Immature natural killer cell (primary cell): ENCODE measurements around the gene MEAK7. TPM values are rescaled to one million over a fixed set of nuclear protein-coding genes. Genes with fewer than 3 reads are reported as not detected.

Experiments used
- DNase-seq, 3 donors: peaks; one replicate each; pipeline ENCODE4 v3.0.0; 2022; ENCODE audit warnings: mixed read lengths in 1 of 3
- H3K27ac Mint-ChIP-seq, 6 donors: one replicate each; pipeline ENCODE4 v1.8.0; 2020; ENCODE audit warnings: mixed read lengths in 6 of 6, mild to moderate bottlenecking in 5 of 6, inconsistent platforms in 4 of 6, moderate library complexity in 3 of 6
- H3K27me3 Mint-ChIP-seq, 3 donors: one replicate each; pipeline ENCODE4 v1.8.0; 2020 to 2021; ENCODE audit warnings: low read depth in 3 of 3, mild to moderate bottlenecking in 3 of 3, mixed read lengths in 3 of 3, moderate library complexity in 3 of 3, inconsistent platforms in 1 of 3
- H3K36me3 Mint-ChIP-seq, 3 donors: one replicate each; pipeline ENCODE4 v1.8.0; 2020; ENCODE audit warnings: mixed read lengths in 3 of 3, inconsistent platforms in 2 of 3, mild to moderate bottlenecking in 2 of 3
- H3K4me1 Mint-ChIP-seq, 2 donors: one replicate each; pipeline ENCODE4 v1.8.0; 2020; ENCODE audit warnings: inconsistent platforms in 2 of 2, mild to moderate bottlenecking in 2 of 2, mixed read lengths in 2 of 2, moderate library complexity in 1 of 2
- H3K4me3 Mint-ChIP-seq, 5 donors: one replicate each; pipeline ENCODE4 v1.8.0; 2020; ENCODE audit warnings: mild to moderate bottlenecking in 5 of 5, mixed read lengths in 5 of 5, inconsistent platforms in 3 of 5, moderate library complexity in 3 of 5
- H3K9me3 Mint-ChIP-seq, 6 donors: one replicate each; pipeline ENCODE4 v1.8.0; 2020; ENCODE audit warnings: mild to moderate bottlenecking in 6 of 6, mixed read lengths in 6 of 6, inconsistent platforms in 4 of 6, moderate library complexity in 3 of 6
- polyA plus RNA-seq, 3 donors: library from polyadenylated mRNA; unstranded; fragments of 300-500 nt; fragmentation: Illumina TruSeq; gene quantifications; one replicate each; pipeline ENCODE4 v1.2.3, GENCODE V29; 2021

The MEAK7 gene
- polyA plus RNA-seq, 3 donors from 2014 or later: 3.0 to 5.2 (median 5.1) TPM

DNA sequence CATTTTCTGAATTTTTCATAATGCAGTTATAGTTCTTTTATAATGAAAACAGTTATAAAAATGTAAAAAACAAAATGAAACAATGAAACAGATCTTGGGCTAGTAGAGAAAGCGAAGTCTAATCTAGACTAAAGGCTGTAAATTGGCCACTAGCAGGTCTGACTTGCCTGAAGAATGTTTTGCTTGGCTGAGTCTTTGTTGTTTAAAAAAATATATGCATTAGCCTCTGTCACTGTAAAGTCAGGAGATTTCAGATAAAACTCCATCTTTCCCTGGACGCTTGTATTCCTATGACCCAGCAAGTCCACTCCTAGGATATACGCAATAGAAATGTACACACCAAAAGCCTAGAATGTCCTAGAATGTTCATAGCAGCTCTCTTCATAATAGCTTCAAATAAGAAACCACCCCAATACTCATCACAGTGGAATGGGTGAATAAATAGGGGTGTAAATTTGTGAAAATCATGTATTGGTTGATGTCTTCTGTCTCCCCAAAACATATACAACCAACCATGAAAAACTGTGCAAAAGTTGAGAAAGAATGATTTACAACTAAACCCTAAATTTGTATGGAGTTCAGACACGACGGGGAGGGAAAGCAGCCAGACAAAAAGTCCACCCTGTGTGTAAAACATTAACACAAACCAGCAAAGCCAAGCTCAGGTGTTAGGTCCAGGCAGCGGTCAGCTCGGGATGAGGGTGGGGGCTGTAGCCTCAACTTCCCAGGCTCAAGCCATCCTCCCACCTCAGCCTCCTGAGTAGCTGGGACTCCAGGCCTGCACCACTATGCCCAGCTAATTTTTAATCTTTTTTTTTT, 37.7 kb upstream of the MEAK7 start:
- Mint-ChIP-seq H3K4me1 (no peaks in the 10 kb centered on the region), H3K27me3 (peaks cover 2 to 9% (median 7%) of the 10 kb centered on the region in 3 donors), H3K36me3 (peaks cover 0 to 3% (median 0%) of the 10 kb centered on the region in 3 donors), H3K9me3 (no peaks in the 10 kb centered on the region), H3K27ac (no peak overlapping the region), H3K4me3 (no peak overlapping the region)
- DNase-seq: no peak

DNA sequence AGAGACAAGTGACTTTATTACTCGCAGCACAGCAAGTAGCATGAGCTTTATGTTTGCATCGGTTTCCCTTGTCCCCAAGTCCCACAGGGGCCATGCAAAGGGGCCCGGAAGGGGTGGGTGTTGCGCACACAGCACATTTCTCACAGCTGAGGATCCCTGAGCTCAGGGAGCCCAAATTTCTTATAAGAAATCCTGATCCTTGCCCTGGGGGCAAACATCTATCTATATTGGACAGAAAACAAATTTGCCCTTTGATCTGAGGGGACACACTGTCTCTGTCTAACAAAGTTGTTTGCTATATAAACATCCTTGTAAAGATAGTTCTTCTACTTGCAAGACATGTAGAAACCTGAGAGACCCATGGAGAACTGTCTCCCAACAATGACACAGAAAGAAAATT, 35.7 kb upstream of the MEAK7 start:
- DNase-seq: no peak
- no peaks in the 10 kb centered on the region for H3K4me1 Mint-ChIP-seq
- no peak overlapping the region for H3K4me3 Mint-ChIP-seq
- peaks cover 3 to 5% (median 4%) of the 10 kb centered on the region in 3 donors for H3K27me3 Mint-ChIP-seq
- H3K36me3 Mint-ChIP-seq: peaks cover 0 to 3% (median 0%) of the 10 kb centered on the region in 3 donors
- H3K9me3 Mint-ChIP-seq: no peaks in the 10 kb centered on the region
- no peak overlapping the region for H3K27ac Mint-ChIP-seq

DNA sequence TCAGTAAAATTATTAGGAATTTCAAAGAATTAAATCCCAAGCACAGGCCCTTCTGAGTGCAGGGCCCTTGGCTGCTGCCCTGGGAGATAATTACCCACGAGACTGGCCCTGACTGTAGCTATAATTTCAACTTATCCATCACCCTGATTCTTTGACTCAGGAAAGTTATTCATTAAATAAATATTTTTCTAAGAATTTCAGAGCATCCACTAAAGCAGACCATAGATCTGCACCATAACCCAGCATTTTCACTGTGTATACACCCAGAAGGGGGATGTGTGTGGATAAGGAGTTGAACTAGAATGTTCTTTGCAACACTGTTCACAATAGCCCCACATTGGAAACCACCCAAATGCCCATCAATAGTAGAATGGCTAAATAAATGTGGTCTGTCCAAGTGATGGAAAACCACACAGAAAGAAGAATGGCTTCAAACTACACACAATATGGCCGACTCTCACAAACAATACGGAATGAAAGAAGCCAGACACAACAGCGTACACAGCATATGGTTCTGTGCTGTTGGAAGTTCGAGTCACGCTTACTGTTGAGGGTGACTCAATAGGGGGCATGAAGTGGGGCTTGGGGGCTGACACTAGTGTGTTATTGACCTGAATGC, 33.9 kb upstream of the MEAK7 start:
- Mint-ChIP-seq H3K27me3 (peaks cover 3 to 6% (median 3%) of the 10 kb centered on the region in 3 donors), H3K9me3 (no peaks in the 10 kb centered on the region), H3K36me3 (no peaks in the 10 kb centered on the region), H3K4me1 (no peaks in the 10 kb centered on the region), H3K4me3 (no peak overlapping the region), H3K27ac (peak overlapping the region in 1 of 6 donors; percentile 40)
- DNase-seq: no peak

DNA sequence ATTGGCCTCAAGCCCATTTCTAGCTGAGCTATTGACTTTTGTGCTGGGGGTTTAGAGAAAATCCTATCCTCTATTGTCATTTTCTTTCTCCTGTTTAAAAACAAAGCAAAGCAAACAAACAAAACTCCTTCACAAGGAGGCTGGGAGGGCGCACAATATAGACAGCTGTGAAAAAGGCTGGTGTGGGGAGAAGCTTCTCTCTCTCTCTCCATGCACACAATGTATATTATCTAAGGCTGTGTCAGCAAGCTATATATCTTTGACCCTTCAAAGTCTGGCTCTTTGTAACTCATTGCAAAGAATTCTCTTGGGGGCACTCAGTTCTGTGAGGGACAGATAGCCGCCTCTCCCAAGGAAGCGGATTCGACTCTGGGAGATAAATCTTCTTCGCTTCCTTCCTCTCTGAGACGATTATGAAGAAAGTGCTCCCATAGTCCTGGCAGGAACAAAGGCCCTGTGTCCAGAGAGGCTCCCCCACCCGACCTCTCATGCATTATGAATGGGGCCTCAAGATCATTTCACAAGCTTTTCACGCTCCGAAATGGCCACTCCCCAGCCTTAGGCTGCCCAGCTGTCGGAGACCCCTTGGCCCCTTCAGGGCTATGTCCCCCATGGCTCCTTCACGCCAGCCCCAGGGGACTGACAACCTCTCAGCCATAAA, 33.2 kb upstream of the MEAK7 start:
- H3K36me3 Mint-ChIP-seq: no peaks in the 10 kb centered on the region
- no peaks in the 10 kb centered on the region for H3K9me3 Mint-ChIP-seq
- H3K4me1 Mint-ChIP-seq: no peaks in the 10 kb centered on the region
- DNase-seq: no peak
- no peak overlapping the region for H3K4me3 Mint-ChIP-seq
- no peak overlapping the region for H3K27ac Mint-ChIP-seq
- peaks cover 1 to 8% (median 6%) of the 10 kb centered on the region in 3 donors for H3K27me3 Mint-ChIP-seq

DNA sequence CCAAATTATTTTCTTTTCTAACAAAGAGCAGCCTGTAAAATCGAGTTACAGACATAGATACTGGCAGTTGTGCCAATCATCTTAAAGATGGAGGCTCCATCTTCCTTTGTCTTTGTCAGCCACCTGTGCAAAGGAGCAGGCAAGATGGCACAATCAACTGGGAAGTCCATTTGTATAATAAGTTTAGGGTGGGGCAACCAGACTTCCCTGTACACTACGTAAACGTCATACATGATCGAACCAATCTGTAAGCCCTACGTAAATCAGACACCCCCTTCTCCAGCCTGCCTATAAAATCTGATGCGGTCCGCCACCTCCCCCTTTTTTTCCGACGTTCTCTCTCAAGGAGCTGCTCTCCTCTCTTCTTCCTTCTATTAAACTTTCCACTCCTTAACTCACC, 31.4 kb upstream of the MEAK7 start:
- Mint-ChIP-seq H3K4me3 (no peak overlapping the region), H3K27me3 (peaks cover 6 to 11% (median 6%) of the 10 kb centered on the region in 3 donors), H3K36me3 (no peaks in the 10 kb centered on the region), H3K27ac (no peak overlapping the region), H3K9me3 (no peaks in the 10 kb centered on the region), H3K4me1 (no peaks in the 10 kb centered on the region)
- no peak for DNase-seq

DNA sequence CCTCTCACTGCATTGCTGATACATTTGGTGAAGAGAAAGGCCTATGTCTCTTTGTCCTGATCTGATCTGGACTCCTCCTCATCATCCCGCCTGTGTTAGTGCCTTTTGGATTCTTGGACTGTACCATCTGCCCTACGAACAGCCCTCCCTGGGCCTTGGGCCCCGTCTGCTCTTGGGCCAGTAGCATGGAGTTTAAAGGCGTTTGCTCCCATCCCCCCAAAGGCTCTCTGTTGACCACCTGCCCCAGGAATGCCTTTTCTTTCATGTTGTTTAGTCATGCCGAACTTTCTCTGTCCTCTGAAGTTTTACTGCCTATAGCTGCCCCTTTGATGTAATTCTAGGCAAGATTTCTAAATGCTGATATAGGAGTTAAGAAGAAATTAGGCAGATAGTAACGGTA, 30.9 kb upstream of the MEAK7 start:
- H3K4me3 Mint-ChIP-seq: no peak overlapping the region
- no peaks in the 10 kb centered on the region for H3K4me1 Mint-ChIP-seq
- H3K9me3 Mint-ChIP-seq: peaks cover 0 to 2% (median 0%) of the 10 kb centered on the region in 6 donors
- H3K36me3 Mint-ChIP-seq: no peaks in the 10 kb centered on the region
- DNase-seq: no peak
- no peak overlapping the region for H3K27ac Mint-ChIP-seq
- H3K27me3 Mint-ChIP-seq: peaks cover 6 to 11% (median 6%) of the 10 kb centered on the region in 3 donors

DNA sequence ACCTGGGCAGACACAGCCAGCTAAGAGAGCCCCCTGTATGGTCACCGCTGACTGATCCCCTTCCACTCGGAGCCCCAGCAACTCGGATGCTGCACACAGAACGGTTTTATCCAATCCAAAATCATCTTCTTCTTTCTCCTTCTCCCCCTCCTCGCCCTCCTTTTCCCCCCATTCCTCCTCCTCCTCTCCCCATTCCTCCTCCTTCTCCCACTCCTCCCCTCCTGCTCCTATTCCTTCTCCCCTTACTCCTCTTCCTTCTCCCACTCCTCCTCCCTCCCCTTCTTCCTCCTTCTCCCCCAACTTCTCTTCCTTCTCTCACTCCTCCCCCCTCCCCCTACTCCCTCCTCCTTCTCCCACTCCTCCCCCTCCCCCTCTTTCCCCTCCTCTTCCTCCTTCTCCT, 30.4 kb upstream of the MEAK7 start:
- H3K27ac Mint-ChIP-seq: no peak overlapping the region

DNA sequence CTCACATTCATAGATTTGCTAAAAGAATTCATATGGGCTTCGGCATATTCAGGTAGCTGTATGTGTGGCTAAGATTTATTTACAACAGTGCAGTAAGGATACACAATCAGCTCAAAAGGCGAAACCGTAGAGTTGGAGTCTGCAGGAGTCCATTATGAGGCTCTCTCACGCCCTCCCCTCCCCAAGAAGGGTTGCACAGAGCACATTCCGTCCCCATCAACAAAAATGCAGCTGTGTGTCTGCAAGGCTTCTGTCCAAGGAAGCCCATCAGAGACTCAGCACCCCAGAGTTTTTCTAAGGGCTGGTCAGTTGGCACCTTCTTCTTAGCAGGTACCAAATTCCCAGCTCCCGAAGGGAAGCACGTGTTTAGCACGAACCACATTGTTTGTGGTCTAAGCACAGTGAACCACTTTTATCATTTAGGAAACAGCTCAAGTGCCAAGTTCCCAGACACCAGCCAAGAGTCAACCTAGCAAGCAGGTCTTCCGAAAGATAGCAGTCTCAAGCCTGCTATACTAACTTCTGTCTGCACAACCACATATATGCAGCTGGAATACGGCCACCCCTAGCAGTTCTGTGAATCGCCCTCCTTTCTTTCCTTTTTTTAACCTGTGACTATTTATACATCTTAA, 28.5 kb upstream of the MEAK7 start:
- DNase-seq: no peak
- Mint-ChIP-seq H3K27me3 (peaks cover 6 to 12% (median 11%) of the 10 kb centered on the region in 3 donors), H3K4me1 (no peaks in the 10 kb centered on the region), H3K36me3 (peaks cover 0 to 12% (median 0%) of the 10 kb centered on the region in 3 donors), H3K4me3 (no peak overlapping the region), H3K27ac (no peak overlapping the region), H3K9me3 (peaks cover 0 to 7% (median 4%) of the 10 kb centered on the region in 6 donors)

More for the DNA sequence above, 30.4 kb upstream of the MEAK7 start:
- H3K4me1 Mint-ChIP-seq: no peaks in the 10 kb centered on the region
- peaks cover 6 to 11% (median 9%) of the 10 kb centered on the region in 3 donors for H3K27me3 Mint-ChIP-seq
- no peak overlapping the region for H3K4me3 Mint-ChIP-seq
- H3K9me3 Mint-ChIP-seq: peaks cover 0 to 5% (median 0%) of the 10 kb centered on the region in 6 donors
- peaks cover 0 to 6% (median 0%) of the 10 kb centered on the region in 3 donors for H3K36me3 Mint-ChIP-seq
- DNase-seq: no peak

DNA sequence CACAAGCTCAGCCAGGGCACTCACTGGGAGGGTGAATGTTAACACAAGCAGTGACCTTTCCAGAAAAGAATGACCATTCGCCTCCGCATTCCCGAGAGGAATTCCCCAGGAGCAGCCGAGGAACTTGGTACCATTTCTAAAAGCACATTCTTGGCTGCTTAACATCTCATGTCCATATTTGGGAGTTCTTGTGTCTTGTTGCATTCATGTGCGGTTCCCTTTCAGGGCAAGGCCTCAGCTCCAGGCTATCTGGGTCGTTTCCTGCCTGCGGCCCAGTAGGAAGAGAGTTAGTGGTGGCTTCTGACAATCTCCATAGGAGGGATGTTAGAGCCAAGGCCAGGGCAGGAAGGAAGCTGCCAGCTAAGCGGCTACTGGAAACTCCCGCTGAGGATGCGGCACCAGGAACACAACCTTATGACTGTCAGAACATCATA, 27.8 kb upstream of the MEAK7 start:
- no peak overlapping the region for H3K27ac Mint-ChIP-seq
- H3K4me1 Mint-ChIP-seq: no peaks in the 10 kb centered on the region
- H3K27me3 Mint-ChIP-seq: peaks cover 6 to 12% (median 11%) of the 10 kb centered on the region in 3 donors
- peaks cover 0 to 7% (median 4%) of the 10 kb centered on the region in 6 donors for H3K9me3 Mint-ChIP-seq
- no peak for DNase-seq
- peaks cover 0 to 12% (median 0%) of the 10 kb centered on the region in 3 donors for H3K36me3 Mint-ChIP-seq
- H3K4me3 Mint-ChIP-seq: no peak overlapping the region

DNA sequence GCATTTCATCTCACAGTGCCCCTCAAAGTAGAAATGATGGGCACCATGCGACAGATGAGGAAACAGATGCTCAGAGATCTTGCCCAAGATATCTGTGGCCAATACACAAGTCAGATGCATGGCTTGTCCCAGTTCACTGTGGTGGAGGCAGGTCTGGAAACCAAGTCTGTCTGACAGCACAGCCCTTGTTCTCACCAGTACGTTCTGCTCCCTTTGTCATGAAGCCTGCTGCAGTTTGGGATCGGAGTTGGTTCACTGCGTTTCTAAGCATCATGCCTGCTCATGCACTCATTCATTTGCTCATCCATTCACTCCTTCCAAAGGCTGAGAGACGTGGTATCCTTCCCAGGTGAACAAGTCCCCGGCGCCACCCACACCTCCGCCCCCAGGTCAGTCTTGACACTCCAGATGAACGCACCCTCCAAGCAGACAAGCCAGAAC, 27.2 kb upstream of the MEAK7 start:
- peaks cover 0 to 7% (median 4%) of the 10 kb centered on the region in 6 donors for H3K9me3 Mint-ChIP-seq
- H3K27me3 Mint-ChIP-seq: peaks cover 6 to 13% (median 11%) of the 10 kb centered on the region in 3 donors
- H3K4me3 Mint-ChIP-seq: no peak overlapping the region
- no peak for DNase-seq
- no peak overlapping the region for H3K27ac Mint-ChIP-seq
- H3K36me3 Mint-ChIP-seq: peaks cover 0 to 12% (median 0%) of the 10 kb centered on the region in 3 donors
- no peaks in the 10 kb centered on the region for H3K4me1 Mint-ChIP-seq

DNA sequence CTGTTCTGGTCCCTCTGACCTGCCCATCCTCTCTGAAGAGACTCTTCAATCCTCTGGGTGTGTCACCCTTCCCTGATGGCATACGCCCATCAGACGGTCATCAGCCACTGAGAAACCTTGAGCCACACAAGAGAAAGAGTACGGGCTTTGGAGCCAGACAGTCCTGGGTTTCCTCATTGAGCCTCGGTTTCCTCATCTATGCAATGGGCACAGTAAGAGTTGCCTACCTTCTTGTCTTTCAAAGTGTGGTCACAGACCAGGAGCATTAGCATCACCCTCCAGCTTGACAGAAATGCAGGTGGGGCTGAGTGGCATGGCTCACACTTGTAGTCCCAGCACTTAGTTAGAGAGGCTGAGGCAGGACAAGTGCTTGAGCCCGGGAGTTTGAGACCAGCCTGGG, 26.1 kb upstream of the MEAK7 start:
- H3K27ac Mint-ChIP-seq: no peak overlapping the region
- no peak overlapping the region for H3K4me3 Mint-ChIP-seq
- DNase-seq: no peak
- peaks cover 6 to 13% (median 9%) of the 10 kb centered on the region in 3 donors for H3K27me3 Mint-ChIP-seq
- H3K9me3 Mint-ChIP-seq: peaks cover 0 to 7% (median 4%) of the 10 kb centered on the region in 6 donors
- H3K36me3 Mint-ChIP-seq: peaks cover 0 to 12% (median 0%) of the 10 kb centered on the region in 3 donors
- no peaks in the 10 kb centered on the region for H3K4me1 Mint-ChIP-seq

DNA sequence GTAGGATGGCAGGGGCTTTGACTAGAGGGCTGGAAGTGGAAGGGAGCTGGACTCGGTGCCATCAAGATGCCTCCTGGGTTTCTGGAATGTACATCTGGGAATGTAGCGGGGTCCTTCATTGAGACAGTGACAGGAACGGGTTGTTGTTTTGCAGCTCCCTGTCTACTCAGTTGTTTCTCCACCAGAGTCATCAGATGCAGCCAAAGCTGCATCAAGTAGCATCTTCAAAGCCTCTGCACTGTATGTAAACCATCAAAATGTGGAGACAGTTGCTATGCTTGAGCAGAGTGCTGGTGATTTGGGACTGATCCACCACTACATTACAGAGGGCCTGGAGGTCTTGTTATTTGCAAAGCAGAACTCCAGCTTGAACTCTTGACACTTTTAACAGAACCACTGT, 25.1 kb upstream of the MEAK7 start:
- H3K27ac Mint-ChIP-seq: no peak overlapping the region
- peaks cover 0 to 7% (median 4%) of the 10 kb centered on the region in 6 donors for H3K9me3 Mint-ChIP-seq
- DNase-seq: no peak
- H3K4me1 Mint-ChIP-seq: no peaks in the 10 kb centered on the region
- no peak overlapping the region for H3K4me3 Mint-ChIP-seq
- H3K36me3 Mint-ChIP-seq: peaks cover 0 to 12% (median 0%) of the 10 kb centered on the region in 3 donors
- H3K27me3 Mint-ChIP-seq: peaks cover 4 to 12% (median 9%) of the 10 kb centered on the region in 3 donors

DNA sequence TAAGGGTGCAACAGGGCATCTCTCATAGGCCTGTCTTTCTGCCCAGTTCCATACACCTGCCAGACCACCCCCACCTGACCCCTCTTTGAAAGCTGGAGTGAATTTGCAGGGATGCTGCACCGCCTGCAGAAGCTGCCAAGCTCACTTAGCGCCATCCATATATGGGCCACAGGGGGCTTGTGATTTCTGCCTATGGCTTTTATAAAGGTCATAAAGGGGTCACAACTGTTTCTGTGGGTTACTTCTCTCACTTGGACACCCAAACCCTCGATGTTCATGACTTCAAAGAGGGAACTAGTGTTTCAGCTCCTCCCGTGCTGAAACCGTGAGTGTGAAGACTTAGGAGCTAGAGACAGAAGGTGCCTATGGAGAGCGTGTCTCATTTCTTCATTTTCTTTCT, 23.9 kb upstream of the MEAK7 start:
- no peak overlapping the region for H3K27ac Mint-ChIP-seq
- no peaks in the 10 kb centered on the region for H3K4me1 Mint-ChIP-seq
- H3K4me3 Mint-ChIP-seq: no peak overlapping the region

More for the DNA sequence above, 23.9 kb upstream of the MEAK7 start:
- Mint-ChIP-seq H3K27me3 (peaks cover 3 to 12% (median 5%) of the 10 kb centered on the region in 3 donors), H3K36me3 (peaks cover 0 to 12% (median 0%) of the 10 kb centered on the region in 3 donors), H3K9me3 (peaks cover 0 to 7% (median 4%) of the 10 kb centered on the region in 6 donors)
- DNase-seq: no peak
